AG08395 (cell line): ENCODE measurements around the gene PGM1.
A peak's percentile ranks its signal among the peaks of the same experiment; 100 is the strongest.

Source experiments
- DNase-seq: peaks from one replicate; pipeline ENCODE4 v3.0.0; 2012; ENCODE audit warnings: mixed read lengths, low spot score

PGM1 gene

GRCh38 chr1:63665824-63666223 is 72.6 kb downstream of the PGM1 start:
- DNase-seq: no peak

GRCh38 chr1:63668298-63668697 is 75.1 kb downstream of the PGM1 start:
- no peak for DNase-seq

- no peak for DNase-seq
Observed at GRCh38 chr1:63669151-63669961, 76.1 kb downstream of the PGM1 start.

- no peak for DNase-seq
Observed at GRCh38 chr1:63670164-63670563, 77.0 kb downstream of the PGM1 start.

- no peak for DNase-seq
Observed at GRCh38 chr1:63671514-63671913, 78.3 kb downstream of the PGM1 start.

- peak; percentile 90 for DNase-seq
Observed at GRCh38 chr1:63674238-63674864, 81.1 kb downstream of the PGM1 start.

- DNase-seq: no peak
Observed at GRCh38 chr1:63674865-63675419, 81.7 kb downstream of the PGM1 start.

- no peak for DNase-seq
Observed at GRCh38 chr1:63675420-63675931, 82.3 kb downstream of the PGM1 start.

GRCh38 chr1:63677497-63677896 is 84.3 kb downstream of the PGM1 start:
- no peak for DNase-seq

- no peak for DNase-seq
Observed at GRCh38 chr1:63678200-63678599, 85.0 kb downstream of the PGM1 start.

- DNase-seq: peak; percentile 36
Observed at GRCh38 chr1:63679076-63679475, 85.9 kb downstream of the PGM1 start.

GRCh38 chr1:63679589-63679988 is 86.4 kb downstream of the PGM1 start:
- DNase-seq: no peak

- no peak for DNase-seq
Observed at GRCh38 chr1:63682936-63683335, 89.7 kb downstream of the PGM1 start.

- DNase-seq: no peak
Observed at GRCh38 chr1:63683759-63684158, 90.5 kb downstream of the PGM1 start.

- no peak for DNase-seq
Observed at GRCh38 chr1:63686696-63687095, 93.5 kb downstream of the PGM1 start.

GRCh38 chr1:63688302-63688890 is 95.2 kb downstream of the PGM1 start:
- DNase-seq: peak; percentile 71

- no peak for DNase-seq
Observed at GRCh38 chr1:63690966-63691700, 97.9 kb downstream of the PGM1 start.

GRCh38 chr1:63691701-63692425 is 98.7 kb downstream of the PGM1 start:
- DNase-seq: peak; percentile 87

GRCh38 chr1:63693944-63694571 is 100.8 kb downstream of the PGM1 start:
- peak; percentile 20 for DNase-seq

- DNase-seq: peak; percentile 35
Observed at GRCh38 chr1:63698001-63698838, 105.0 kb downstream of the PGM1 start.
